Stimulated activated CD8-positive, alpha-beta memory T cell treated with anti-CD3 and anti-CD28 coated beads, Interleukin-7, amount 100 ng/mL, for 48 hours (primary cell): ENCODE measurements around the gene PTPRN2.
"Not testable (repeated sequence)": the region's sequence is repeated elsewhere in the genome, so short reads cannot be mapped to it uniquely, and the experiment has no call there.

Experiments used
- DNase-seq, 2 donors: peaks; one replicate each; pipeline ENCODE4 v3.0.0-alpha.2; 2020; ENCODE audit warnings: low read depth in 1 of 2; ENCODE audit errors: extremely low read depth in 1 of 2

The PTPRN2 gene

GRCh38 chr7:158050441-158050977 lies 537.1 kb downstream of the PTPRN2 start:
- DNase-seq, result no peak

GRCh38 chr7:158049271-158049670 lies 538.4 kb downstream of the PTPRN2 start:
- DNase-seq, result no peak

GRCh38 chr7:158048569-158048968 lies 539.1 kb downstream of the PTPRN2 start:
- DNase-seq, result no peak

GRCh38 chr7:158047391-158048059 lies 540.1 kb downstream of the PTPRN2 start:
- DNase-seq, result no peak

- not testable (repeated sequence) for DNase-seq
Measured at GRCh38 chr7:158046246-158046645, 541.4 kb downstream of the PTPRN2 start.

GRCh38 chr7:158044482-158044823 lies 543.2 kb downstream of the PTPRN2 start:
- no peak for DNase-seq

- DNase-seq, result no peak
Measured at GRCh38 chr7:158043551-158044481, 543.8 kb downstream of the PTPRN2 start.

GRCh38 chr7:158042156-158042880 lies 545.3 kb downstream of the PTPRN2 start:
- no peak for DNase-seq

GRCh38 chr7:158040199-158040598 lies 547.4 kb downstream of the PTPRN2 start:
- no peak for DNase-seq

- DNase-seq, result no peak
Measured at GRCh38 chr7:158039270-158039669, 548.4 kb downstream of the PTPRN2 start.

- DNase-seq, result no peak
Measured at GRCh38 chr7:158037211-158037610, 550.4 kb downstream of the PTPRN2 start.

- no peak for DNase-seq
Measured at GRCh38 chr7:158035343-158035742, 552.3 kb downstream of the PTPRN2 start.

- no peak for DNase-seq
Measured at GRCh38 chr7:158034571-158034970, 553.1 kb downstream of the PTPRN2 start.

- DNase-seq, result not testable (repeated sequence)
Measured at GRCh38 chr7:158033925-158034324, 553.7 kb downstream of the PTPRN2 start.

- no peak for DNase-seq
Measured at GRCh38 chr7:158033196-158033595, 554.4 kb downstream of the PTPRN2 start.

- DNase-seq, result no peak
Measured at GRCh38 chr7:158032561-158033115, 555.0 kb downstream of the PTPRN2 start.

GRCh38 chr7:158031867-158032308 lies 555.7 kb downstream of the PTPRN2 start:
- no peak for DNase-seq

GRCh38 chr7:158030566-158030965 lies 557.1 kb downstream of the PTPRN2 start:
- DNase-seq, result no peak

GRCh38 chr7:158030071-158030470 lies 557.6 kb downstream of the PTPRN2 start:
- DNase-seq, result no peak

- DNase-seq, result no peak
Measured at GRCh38 chr7:158029509-158029908, 558.1 kb downstream of the PTPRN2 start.

GRCh38 chr7:158028971-158029370 lies 558.7 kb downstream of the PTPRN2 start:
- DNase-seq, result no peak
